ENCODE measurements around the gene ZNG1A.
"Not testable (repeated sequence)": the region's sequence is repeated elsewhere in the genome, so short reads cannot be mapped to it uniquely, and the experiment has no call there.

Gene ZNG1A

GRCh38 chr9:112589-113467 is 66.0 kb downstream of the ZNG1A start:
- H3K27ac ChIP-seq, result not testable (repeated sequence)

- H3K27ac ChIP-seq, result not testable (repeated sequence)
These were observed 68.2 kb downstream of the ZNG1A start for GRCh38 chr9:110672-111071.

- not testable (repeated sequence) for H3K27ac ChIP-seq
These were observed 69.3 kb downstream of the ZNG1A start for GRCh38 chr9:109540-109939.

- H3K27ac ChIP-seq, result not testable (repeated sequence)
These were observed 69.9 kb downstream of the ZNG1A start for GRCh38 chr9:108742-109495.

- H3K27ac ChIP-seq, result not testable (repeated sequence)
These were observed 72.9 kb downstream of the ZNG1A start for GRCh38 chr9:105991-106390.

GRCh38 chr9:100430-100829 is 78.4 kb downstream of the ZNG1A start:
- not testable (repeated sequence) for H3K27ac ChIP-seq

- not testable (repeated sequence) for H3K27ac ChIP-seq
These were observed 79.0 kb downstream of the ZNG1A start for GRCh38 chr9:99867-100266.

- H3K27ac ChIP-seq, result not testable (repeated sequence)
These were observed 80.1 kb downstream of the ZNG1A start for GRCh38 chr9:98775-99174.

GRCh38 chr9:94992-95391 is 83.9 kb downstream of the ZNG1A start:
- H3K27ac ChIP-seq, result not testable (repeated sequence)

GRCh38 chr9:94323-94722 is 84.5 kb downstream of the ZNG1A start:
- not testable (repeated sequence) for H3K27ac ChIP-seq

- not testable (repeated sequence) for H3K27ac ChIP-seq
These were observed 84.9 kb downstream of the ZNG1A start for GRCh38 chr9:93909-94308.

GRCh38 chr9:90851-91250 is 88.0 kb downstream of the ZNG1A start:
- not testable (repeated sequence) for H3K27ac ChIP-seq

GRCh38 chr9:88396-89037 is 90.3 kb downstream of the ZNG1A start:
- peak; percentile 58 for TF ChIP-seq CTCF (conservative IDR thresholded peaks at IDR 0.05)
- not testable (repeated sequence) for H3K27ac ChIP-seq

- not testable (repeated sequence) for H3K27ac ChIP-seq
These were observed 91.0 kb downstream of the ZNG1A start for GRCh38 chr9:87860-88259.

GRCh38 chr9:87105-87504 is 91.8 kb downstream of the ZNG1A start:
- H3K27ac ChIP-seq, result not testable (repeated sequence)

GRCh38 chr9:86697-87096 is 92.2 kb downstream of the ZNG1A start:
- H3K27ac ChIP-seq, result not testable (repeated sequence)

- H3K27ac ChIP-seq, result not testable (repeated sequence)
These were observed 95.7 kb downstream of the ZNG1A start for GRCh38 chr9:82932-83689.

GRCh38 chr9:78333-78732 is 100.5 kb downstream of the ZNG1A start:
- H3K27ac ChIP-seq, result not testable (repeated sequence)

- not testable (repeated sequence) for H3K27ac ChIP-seq
These were observed 102.5 kb downstream of the ZNG1A start for GRCh38 chr9:76389-76788.

GRCh38 chr9:73900-74525 is 104.8 kb downstream of the ZNG1A start:
- H3K27ac ChIP-seq, result not testable (repeated sequence)

All from VCaP (cell line).